Activated CD4-positive, alpha-beta T cell treated with anti-CD3 and anti-CD28 coated beads, Interleukin-2, amount 50 U/mL, for 1 hour (primary cell): ENCODE results near the gene SPC25.

Experiments used
- DNase-seq: peaks from one replicate; pipeline ENCODE4 v3.0.0-alpha.2; 2020

Gene SPC25

GRCh38 chr2:168835969-168836368 is 54.3 kb downstream of the SPC25 start:
- no peak for DNase-seq

DNA sequence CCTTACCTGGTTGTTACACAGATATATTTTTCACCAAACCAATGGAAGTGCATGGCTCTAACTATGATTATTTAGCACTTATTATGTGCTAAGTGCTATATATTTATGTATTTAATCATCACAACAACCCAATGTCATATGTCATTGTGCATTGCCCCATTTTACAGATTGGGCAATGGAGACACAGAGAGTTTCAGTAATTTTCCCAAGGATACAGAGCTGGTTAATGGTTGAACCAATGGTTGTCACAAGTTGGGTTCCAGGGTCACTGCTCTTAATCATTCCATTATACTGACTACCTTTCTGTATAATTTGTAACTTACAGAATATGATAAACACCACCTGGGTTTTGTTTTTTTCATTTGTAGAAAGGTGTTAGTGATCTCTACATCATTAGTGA is 58.6 kb downstream of the SPC25 start:
- no peak for DNase-seq

GRCh38 chr2:168830958-168831357 is 59.3 kb downstream of the SPC25 start:
- DNase-seq: no peak

- no peak for DNase-seq
These were observed 65.1 kb downstream of the SPC25 start for GRCh38 chr2:168825126-168825525.

GRCh38 chr2:168821992-168822391 is 68.2 kb downstream of the SPC25 start:
- DNase-seq: no peak

DNA sequence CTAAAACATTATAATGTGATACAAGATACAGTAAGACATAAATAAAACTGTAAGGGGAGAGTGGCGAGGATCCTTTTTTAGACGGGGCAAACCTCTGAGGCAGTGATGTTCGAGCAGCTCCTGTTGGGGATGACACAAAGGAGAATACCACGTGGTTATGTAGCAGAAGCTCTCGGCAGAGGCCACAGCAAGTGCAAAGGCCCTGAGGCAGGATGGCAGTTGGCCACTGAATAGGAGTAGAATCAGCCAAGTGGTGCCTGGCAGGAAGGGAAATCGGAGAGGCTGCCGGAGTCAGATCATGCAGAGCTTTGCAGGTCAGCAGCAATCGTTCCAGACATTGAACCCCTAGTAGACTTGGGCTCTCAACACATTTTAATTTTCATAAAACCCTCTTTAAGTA is 68.7 kb downstream of the SPC25 start:
- no peak for DNase-seq
